Activated CD4-positive, CD25-positive, alpha-beta regulatory T cell treated with anti-CD3 and anti-CD28 coated beads, Interleukin-2, amount 50 U/mL, for 72 hours (primary cell): ENCODE results near the gene SLC25A18.
A peak's percentile ranks its signal among the peaks of the same experiment; 100 is the strongest.
"Not testable (repeated sequence)": the region's sequence is repeated elsewhere in the genome, so short reads cannot be mapped to it uniquely, and the experiment has no call there.

Source experiments
- DNase-seq: peaks from one replicate; pipeline ENCODE4 v3.0.0; 2021

The SLC25A18 gene

DNA sequence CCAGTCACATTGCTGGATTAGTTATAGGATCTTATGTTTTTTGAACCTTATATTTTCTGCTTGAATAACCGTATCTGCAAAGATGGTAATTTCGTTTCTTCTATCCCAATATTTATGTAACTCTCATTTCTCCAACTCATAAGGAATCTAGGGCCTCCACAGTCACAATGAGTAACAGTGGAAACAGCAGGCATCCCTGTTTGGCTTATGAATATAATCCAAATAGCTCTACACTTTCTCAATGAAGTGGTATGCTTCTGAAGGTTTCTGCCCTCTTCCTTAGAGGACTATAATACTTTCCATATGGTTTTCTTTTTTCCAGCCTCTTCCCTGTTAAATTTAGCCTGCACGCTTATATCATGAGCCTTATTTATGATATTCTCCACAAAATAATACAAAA lies 48.8 kb downstream of the SLC25A18 start:
- DNase-seq, result no peak

DNA sequence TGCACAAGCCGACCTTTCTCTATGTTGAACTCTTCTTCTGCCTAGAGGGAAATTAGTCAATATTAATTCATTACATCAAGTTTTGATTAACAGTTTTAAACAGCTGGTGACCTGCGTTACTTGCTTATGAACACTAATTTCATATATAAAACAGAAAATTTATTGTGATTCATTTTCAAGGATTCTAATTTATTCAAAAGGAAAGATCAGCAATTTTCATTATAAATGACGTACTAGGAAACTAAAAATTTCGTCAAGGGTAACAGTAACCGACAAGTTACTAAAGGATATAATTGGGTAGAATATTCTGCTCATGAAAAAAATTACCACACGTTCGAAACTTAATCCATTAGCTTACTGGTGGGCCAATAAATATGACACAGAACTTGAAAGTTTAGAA lies 50.0 kb downstream of the SLC25A18 start:
- DNase-seq, result no peak

DNA sequence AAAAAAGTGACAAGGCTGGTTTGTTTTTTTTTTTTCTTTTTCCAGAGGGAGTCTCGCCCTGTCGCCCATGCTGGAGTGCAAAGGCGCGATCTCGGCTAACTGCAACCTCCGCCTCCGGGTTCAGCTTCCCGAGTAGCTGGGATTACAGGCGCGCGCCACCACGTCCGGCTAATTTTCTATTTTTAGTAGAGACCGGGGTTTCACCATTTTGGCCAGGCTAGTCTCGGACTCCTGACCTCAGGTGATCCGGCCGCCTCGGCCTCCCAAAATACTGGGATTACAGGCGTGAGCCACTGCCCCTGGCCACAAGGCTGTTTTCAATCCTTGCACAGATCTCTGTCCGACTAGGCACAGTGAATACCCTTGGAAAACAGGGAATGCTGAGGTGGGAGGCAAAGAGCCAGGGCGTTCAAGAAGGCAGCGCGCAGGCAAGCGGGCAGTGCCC lies 64.7 kb downstream of the SLC25A18 start:
- no peak for DNase-seq

DNA sequence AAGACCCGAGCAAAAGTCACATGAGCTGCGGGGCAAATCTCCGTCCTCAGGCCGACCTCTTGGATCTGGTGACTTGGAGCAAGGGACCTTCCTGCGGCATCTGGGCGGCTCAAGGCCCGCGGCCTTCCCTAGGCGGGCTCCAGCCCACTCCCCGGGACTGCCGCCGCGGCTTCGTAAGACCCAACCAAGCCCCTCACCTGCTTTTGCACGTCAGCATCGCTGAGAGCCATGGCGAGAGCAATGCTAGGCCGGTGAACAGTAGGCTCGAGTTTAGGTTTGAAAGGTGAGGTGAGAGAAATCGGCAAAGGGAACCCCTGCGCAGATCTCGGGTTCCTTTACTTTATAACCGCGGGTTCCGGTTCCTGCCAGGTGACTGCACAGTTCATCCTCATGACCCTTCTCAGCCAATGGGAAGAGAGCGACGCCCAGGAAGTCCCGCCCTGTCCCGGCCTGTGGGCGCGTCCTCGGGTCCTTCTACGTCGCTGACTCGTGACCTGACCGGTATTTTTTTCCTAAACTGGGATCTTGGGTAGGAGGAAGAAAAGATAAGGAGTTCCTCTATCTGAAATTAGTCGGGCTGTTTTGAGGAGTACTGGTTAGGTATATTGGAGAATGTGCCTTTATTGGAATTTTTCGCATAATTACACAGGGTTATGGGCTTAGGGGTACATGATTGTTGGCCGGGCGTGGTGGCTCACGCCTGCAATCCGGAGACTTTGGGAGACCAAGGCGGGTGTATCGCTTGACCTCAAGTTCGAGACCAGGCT lies 65.3 kb downstream of the SLC25A18 start, which contains the start of gene ATP6V1E1:
ATP6V1E1 (minus strand) TSS at position 344 of the 767 bp plus-strand sequence; CDS start at position 230, 114 bp downstream.
- DNase-seq, result peak; percentile 93

DNA sequence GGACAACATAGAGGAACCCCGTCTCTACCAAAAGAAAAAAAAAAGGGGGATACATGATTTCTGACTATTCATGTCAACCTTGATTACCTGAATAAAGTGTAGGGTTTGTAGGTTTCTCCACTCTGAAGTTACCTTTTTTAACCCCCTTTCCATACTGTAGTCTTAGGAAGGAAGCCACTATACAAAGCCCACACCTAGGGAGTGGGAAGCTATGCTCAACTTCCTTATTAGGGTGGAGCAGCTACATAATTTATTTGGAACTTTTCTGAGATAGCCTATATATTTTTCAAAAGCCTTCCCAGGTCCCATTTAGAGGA lies 65.8 kb downstream of the SLC25A18 start:
- DNase-seq, result no peak

DNA sequence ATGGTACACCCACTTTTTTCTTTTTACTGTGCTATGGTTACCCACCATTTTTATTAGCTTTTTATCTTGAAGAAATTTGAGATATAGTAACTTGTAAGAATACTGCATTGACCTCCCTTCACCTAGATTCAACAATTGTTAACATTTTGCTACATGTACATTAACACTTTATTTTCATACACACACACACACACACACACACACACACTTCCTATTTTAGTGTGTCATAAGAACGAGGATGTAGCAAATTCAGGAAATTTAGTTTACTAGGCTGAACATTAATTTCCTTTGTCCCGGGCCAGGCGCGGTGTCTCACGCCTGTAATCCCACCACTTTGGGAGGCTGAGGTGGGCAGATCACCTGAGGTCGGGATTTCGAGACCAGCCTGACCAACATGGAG lies 66.3 kb downstream of the SLC25A18 start:
- no peak for DNase-seq

DNA sequence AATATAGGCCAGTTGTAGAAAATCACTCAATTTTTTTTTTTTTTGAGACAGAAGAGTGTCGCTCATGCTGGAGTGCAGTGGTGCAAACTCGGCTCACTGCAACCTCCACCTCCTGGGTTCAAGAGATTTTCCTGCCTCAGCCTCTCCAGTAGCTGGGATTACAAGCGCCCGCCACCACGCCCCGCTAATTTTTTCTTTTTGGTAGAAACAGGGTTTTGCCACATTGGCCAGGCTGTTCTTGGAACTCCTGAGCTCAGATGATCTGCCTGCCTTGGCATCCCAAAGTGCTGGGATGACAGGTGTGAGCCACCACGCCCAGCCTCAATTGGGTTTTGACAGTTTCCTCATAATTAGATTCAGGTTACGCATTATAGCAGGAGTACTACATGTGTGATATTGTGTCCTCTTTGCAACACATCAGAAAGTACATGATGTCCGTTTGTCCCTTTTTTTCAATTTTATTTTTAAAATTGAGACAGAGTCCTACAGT lies 67.8 kb downstream of the SLC25A18 start:
- no peak for DNase-seq

DNA sequence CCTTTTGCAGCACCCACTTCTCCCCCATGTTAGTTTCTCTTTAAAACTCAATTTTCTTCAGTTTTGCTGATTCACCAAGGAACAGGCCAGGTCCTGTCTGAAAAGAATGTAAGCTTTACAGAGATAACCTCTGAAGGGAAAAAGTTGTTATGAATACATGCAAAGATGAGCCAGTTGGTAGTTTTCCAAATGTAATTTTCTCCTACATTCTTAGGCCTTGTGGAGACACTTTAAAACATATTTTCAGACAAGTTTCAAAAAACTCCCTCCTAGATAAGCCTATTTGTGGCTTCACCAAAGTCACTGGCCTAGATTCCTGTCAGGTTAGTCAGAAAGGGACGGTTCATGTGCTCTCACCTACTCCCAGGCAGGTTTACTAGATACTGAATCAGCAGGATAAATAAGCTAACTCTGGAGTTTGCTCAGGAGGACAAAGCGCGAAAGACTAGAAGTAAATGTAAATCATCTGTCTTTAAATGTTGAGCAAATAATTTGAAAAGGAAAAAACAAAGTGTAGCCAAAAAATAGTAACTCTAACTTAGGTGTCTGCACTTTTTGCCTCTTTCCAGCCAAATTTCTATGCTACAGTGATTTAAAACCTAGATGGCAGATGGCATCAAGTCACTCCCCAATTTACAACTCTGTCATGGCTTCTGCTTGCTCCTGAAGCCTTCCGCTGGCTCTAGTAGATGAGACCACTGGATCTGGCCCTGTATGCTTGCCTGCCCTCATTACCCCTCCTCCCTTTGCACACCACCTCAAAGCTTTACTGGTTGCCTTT lies 70.1 kb downstream of the SLC25A18 start:
- DNase-seq, result no peak

DNA sequence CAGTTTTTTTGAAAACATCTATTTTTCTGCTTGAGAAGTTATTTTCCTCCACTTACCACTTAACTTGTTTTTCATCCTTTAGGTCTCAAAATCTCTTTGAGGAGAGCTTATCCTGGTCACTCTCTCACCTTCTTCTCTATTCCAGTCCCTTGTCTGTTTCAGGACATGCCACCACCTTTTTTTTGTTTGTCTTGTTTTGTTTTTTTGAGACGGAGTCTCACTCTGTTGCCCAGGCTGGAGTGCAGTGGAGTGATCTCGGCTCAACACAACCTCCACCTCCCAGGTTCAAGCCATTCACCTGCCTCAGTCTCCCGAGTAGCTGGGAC lies 70.7 kb downstream of the SLC25A18 start:
- DNase-seq, result no peak

DNA sequence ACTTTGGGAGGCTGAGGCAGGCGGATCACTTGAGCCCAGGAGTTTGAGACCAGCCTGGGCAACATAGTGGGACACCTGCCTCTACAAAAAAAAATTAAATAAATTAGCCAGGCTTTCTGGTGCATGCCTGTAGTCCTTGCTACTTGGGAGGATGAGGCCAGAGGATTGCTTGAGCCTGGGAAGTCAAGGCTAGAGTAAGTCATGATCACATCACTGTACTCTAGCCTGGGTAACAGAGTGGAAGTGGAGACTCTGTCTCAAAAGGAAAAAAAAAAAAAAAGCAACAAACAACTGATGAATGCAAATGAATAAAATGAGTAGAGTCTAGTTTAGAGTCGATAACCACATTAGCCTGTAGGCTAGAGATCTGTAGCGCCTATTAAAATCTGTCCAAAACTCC lies 71.4 kb downstream of the SLC25A18 start:
- DNase-seq, result no peak

DNA sequence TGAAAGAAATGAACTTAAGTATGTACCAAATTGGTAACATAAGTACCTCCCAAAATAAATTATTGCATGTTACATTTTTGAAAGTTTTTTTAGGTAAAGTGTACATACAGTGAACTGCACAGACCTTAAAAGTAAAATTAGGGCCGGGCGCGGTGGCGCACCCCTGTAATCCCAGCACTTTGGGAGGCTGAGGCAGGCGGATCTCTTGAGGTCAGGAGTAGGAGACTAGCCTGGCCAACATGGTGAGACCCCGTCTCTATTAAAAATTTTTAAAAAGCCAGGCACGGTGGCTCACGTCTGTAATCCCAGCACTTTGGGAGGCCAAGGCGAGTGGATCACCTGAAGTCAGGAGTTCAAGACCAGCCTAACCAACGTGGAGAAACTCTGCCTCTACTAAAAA lies 73.6 kb downstream of the SLC25A18 start:
- DNase-seq, result not testable (repeated sequence)

DNA sequence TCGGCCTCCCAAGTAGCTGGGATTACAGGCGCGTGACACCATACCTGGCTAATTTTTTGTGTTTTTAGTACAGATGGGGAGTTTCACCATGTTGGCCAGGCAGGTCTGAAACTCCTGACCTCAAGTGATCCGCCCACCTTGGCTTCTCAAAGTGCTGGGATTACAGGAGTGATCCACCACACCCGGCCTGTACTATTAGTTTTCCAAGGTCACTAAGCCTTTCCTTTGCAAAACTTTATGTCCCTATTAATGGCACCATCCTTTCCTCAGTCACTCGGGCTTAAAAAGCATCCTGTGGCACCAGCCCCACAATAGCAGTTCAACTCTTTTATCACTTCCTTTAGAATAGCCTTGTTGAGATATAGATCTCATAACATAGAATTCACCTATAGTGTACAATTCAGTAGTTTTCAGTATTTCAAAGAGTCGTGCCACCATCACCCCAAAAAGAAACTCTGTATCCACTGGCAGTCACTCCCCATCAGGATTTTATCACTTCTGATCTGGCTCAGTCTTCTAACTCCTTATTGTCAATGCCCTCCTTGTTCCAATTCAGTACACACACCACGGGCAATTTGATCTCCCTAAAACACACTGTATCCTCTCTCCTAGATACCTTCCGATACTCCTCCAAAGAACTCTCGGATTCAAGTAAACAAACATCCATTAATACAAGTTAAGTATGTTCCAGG lies 74.3 kb downstream of the SLC25A18 start:
- no peak for DNase-seq

DNA sequence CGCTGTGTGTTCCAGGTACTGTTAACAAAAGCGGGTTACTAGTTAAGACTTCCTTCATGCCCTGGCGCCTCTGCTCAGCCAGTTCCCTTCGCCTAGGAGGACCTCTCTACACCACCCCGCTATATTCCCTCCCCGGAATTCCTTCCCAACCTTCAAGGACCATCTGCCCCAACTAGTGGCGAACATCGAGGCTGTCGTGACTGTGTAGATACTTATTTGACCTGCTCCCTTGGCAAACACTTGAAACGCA lies 74.8 kb downstream of the SLC25A18 start:
- no peak for DNase-seq

DNA sequence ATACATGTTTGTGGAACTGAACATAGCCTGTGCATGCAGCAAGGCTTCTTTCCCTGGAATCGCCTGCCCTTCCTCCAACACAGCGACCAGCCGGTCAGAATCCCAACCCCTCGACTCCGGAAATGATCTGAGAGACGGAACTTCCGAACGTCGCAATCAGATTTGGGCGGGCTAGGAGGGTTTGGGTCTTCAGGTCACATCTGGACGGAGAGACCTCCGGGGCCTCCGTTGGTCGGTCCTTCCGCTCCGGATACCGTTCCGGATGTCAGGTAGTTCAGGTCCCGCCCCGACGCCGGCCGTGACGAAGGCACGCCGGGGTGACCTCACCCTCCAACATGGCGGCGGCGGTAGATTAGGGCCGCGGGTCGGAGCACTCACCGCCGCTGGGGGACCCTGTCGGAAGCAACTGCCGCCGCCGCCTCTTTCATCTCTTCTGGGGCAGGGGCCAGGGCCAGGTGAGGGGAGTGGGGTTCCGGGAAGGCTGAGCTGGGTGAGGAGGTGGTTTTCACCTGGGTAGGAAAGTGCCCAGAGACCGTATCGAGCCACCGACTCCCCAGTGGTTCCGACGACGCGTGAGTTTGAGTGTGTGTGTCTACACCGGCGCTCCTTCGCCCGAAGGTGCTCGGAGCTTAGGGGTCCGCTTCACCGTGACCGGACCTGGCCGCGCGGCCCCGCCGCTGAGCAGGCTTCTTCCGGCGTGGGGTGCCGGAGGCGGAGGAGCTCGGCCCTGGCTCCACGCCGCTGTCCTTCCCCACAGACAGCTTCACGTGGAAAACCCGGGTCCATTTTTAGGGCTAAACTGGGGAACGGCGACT lies 75.3 kb downstream of the SLC25A18 start, which contains the start of gene BCL2L13:
BCL2L13 (plus strand) TSS at position 326 of the 815 bp plus-strand sequence. CDS start 16,955 bp downstream, outside the sequence.
- peak; percentile 90 for DNase-seq

DNA sequence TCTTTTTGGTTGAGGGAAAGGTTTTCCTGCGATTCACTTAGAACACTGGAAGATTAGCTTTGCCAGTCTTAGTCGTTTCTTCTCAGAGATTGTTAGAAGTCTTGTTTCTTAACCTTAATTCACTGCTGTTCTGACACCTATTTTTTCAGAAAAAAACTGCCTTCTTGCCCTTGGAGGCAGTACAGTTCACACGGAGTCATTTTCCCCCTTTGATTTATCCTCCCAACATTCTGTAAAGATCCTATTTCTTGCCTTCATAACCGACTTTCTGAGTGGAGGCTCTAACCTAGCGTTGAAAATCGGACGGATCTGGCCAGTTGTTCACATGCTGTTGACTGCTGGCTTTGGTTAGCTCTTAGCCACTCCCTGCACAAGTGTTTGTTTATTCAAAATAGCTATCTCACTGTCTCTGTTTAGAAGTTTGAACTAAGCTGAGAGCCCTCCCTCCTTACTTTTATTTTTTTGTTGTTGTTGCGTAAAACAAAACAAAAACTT lies 76.0 kb downstream of the SLC25A18 start:
- peak; percentile 31 for DNase-seq
